Measurements from ENCODE around the gene DUS4L.

DUS4L gene

GRCh38 chr7:107615910-107616680 is 52.3 kb downstream of the DUS4L start:
- DNase-seq, result no peak

GRCh38 chr7:107622429-107622828 is 58.7 kb downstream of the DUS4L start:
- DNase-seq, result no peak

GRCh38 chr7:107622894-107623293 is 59.1 kb downstream of the DUS4L start:
- DNase-seq, result no peak

- no peak for DNase-seq
These were observed 63.2 kb downstream of the DUS4L start for GRCh38 chr7:107627002-107627401.
